ENCODE measurements around the gene TAS2R38. TPM values are rescaled to one million over a fixed set of nuclear protein-coding genes. Genes with fewer than 3 reads are reported as not detected.

TAS2R38 gene
- total RNA-seq, 1 donor, result not detected

GRCh38 chr7:141976524-141977245, 3.1 kb upstream of the TAS2R38 start:
- no peak for TF ChIP-seq CTCF (IDR thresholded peaks at IDR 0.05; ENCODE audit: extremely low read depth, low read depth, low read length)
- Histone ChIP-seq H2AFZ (ENCODE audit: low read length) (peak overlapping the region; percentile 90), H3K4me3 (ENCODE audit: insufficient read depth, low read length) (peak overlapping the region; percentile 58)

DNA sequence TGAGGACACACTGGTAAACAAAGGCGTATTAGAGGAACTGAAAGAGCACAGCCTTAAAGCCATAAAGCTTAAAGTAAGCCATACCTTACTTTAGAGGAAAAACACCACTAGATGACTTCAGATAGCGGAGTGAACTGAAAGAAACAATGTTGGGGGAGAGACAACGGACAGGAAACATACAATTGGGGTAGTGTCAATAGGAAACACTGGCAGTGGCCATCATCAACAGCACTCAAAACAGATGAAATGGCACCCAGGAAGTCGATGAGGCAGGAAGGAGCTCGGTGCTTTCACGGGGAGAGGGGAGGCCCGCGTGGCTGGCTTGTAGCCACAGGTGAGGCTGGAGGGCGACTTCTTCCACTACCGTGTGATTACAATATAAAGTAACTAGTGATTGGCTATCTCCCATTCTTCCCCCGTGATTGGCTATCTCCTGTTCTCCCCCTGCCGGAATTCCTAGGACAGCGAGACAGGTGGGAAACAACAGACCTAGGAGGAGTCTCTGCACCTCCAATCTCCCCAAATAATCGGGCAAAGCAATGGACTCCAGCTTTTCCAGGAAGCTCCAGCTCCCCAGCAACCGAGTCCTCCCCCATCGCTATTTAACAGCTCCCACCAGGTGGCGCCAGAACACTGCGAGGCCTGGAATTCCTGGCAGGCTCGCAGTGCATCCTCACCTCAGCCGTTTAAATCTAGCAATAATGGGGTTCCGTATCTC, 2.4 kb upstream of the TAS2R38 start:
- no peaks in the 10 kb centered on the region for H3K79me2 ChIP-seq (ENCODE audit: insufficient read depth, low read length)
- H3K4me2 ChIP-seq (ENCODE audit: insufficient read depth, low read length), result peak overlapping the region; percentile 84
- DNase-seq (ENCODE audit: insufficient read length, low spot score, missing footprints), result peak; percentile 72
- no peaks in the 10 kb centered on the region for H4K20me1 ChIP-seq (ENCODE audit: insufficient read depth, low read length)
- no peaks in the 10 kb centered on the region for H3K27me3 ChIP-seq (ENCODE audit: insufficient read depth, low read length)
- H3K9me3 ChIP-seq (ENCODE audit: low read depth, low read length), result no peaks in the 10 kb centered on the region
- peak overlapping the region; percentile 90 for H2AFZ ChIP-seq (ENCODE audit: low read length)
- H3K4me3 ChIP-seq (ENCODE audit: insufficient read depth, low read length), result peak overlapping the region; percentile 58
- TF ChIP-seq CTCF (IDR thresholded peaks at IDR 0.05; ENCODE audit: extremely low read depth, low read depth, low read length), result peak; percentile 92
- H3K4me1 ChIP-seq (ENCODE audit: insufficient read depth, low read length), result no peaks in the 10 kb centered on the region
- no peaks in the 10 kb centered on the region for H3K36me3 ChIP-seq (ENCODE audit: insufficient read depth, low read length)
- no peak overlapping the region for H3K27ac ChIP-seq (ENCODE audit: low read depth, low read length)

More at GRCh38 chr7:141976524-141977245, 3.1 kb upstream of the TAS2R38 start:
- Histone ChIP-seq H3K79me2 (ENCODE audit: insufficient read depth, low read length) (no peaks in the 10 kb centered on the region), H3K27me3 (ENCODE audit: insufficient read depth, low read length) (no peaks in the 10 kb centered on the region), H3K27ac (ENCODE audit: low read depth, low read length) (no peak overlapping the region), H3K4me2 (ENCODE audit: insufficient read depth, low read length) (peak overlapping the region; percentile 84), H4K20me1 (ENCODE audit: insufficient read depth, low read length) (no peaks in the 10 kb centered on the region), H3K9me3 (ENCODE audit: low read depth, low read length) (no peaks in the 10 kb centered on the region), H3K36me3 (ENCODE audit: insufficient read depth, low read length) (no peaks in the 10 kb centered on the region), H3K4me1 (ENCODE audit: insufficient read depth, low read length) (no peaks in the 10 kb centered on the region)
- no peak for DNase-seq (ENCODE audit: insufficient read length, low spot score, missing footprints)

DNA sequence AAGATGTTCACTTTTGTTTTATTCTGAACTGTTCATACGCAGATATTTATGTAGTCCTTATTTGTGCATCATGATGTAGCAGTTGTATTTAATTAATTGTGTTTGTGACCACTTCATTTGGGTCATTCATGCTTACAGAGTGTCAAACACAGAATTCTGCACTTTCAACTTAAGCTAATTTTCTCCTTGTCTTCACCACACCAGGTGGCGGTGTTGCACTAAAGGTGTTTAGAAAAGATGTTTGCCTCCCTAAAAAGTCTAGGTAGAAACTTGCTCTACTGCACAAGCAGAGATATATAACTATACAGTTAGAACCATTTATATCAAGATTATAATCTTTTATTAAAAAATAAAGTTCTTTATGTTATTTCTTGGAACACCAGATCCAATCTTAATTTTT, 1.3 kb upstream of the TAS2R38 start:
- H3K4me2 ChIP-seq (ENCODE audit: insufficient read depth, low read length), result no peak overlapping the region
- no peaks in the 10 kb centered on the region for H4K20me1 ChIP-seq (ENCODE audit: insufficient read depth, low read length)
- no peak overlapping the region for H3K27ac ChIP-seq (ENCODE audit: low read depth, low read length)
- H3K79me2 ChIP-seq (ENCODE audit: insufficient read depth, low read length), result no peaks in the 10 kb centered on the region
- peak; percentile 32 for TF ChIP-seq CTCF (IDR thresholded peaks at IDR 0.05; ENCODE audit: extremely low read depth, low read depth, low read length)
- no peak for DNase-seq (ENCODE audit: insufficient read length, low spot score, missing footprints)
- no peaks in the 10 kb centered on the region for H3K36me3 ChIP-seq (ENCODE audit: insufficient read depth, low read length)
- no peaks in the 10 kb centered on the region for H3K27me3 ChIP-seq (ENCODE audit: insufficient read depth, low read length)
- H2AFZ ChIP-seq (ENCODE audit: low read length), result no peak overlapping the region
- no peaks in the 10 kb centered on the region for H3K4me1 ChIP-seq (ENCODE audit: insufficient read depth, low read length)
- H3K4me3 ChIP-seq (ENCODE audit: insufficient read depth, low read length), result no peak overlapping the region
- no peaks in the 10 kb centered on the region for H3K9me3 ChIP-seq (ENCODE audit: low read depth, low read length)

Data from osteoblast (primary cell).